Transverse colon (tissue), 3 donors: ENCODE results near the gene CHKA.

Source experiments
- EP300 ChIP-seq: sonication (generic); formaldehyde crosslinking; IDR thresholded peaks from one replicate; pipeline ENCODE4 v1.6.1; 2017; ENCODE audit warnings: antibody characterized with exemption, low read depth
- TF ChIP-seq, protein P1 (sequence below), 5 experiments: fragments of 200-600 bp in 3 of 5; fragments of 450-650 bp in 2 of 5; sonication (generic) in 3 of 5; IDR thresholded peaks; 1 replicate in 2 of 5; 2 replicates in 3 of 5; pipeline ENCODE4 v1.5.1; 2016 to 2017; ENCODE audit warnings: antibody characterized with exemption in 5 of 5, inconsistent platforms in 3 of 5, mild to moderate bottlenecking in 2 of 5, moderate library complexity in 1 of 5

DNA sequence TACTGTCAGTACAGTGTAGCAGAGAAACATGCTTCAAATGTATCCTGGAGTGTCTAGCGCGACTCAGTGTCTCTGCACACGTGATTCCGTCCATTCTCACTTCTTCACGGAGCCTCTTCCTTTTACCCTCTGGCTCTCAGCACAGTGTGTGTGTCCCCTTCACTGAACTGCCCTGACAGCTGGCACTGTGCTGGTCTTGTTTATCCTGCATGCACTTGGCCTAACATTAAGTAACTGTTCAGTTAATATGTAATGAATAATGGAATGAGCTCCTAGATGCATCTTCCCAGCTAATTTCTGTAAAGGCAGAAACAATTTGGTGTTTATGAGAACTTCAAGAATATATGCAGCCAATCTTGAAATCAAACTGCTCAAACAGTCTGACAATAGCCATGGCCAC lies 47.5 kb upstream of the CHKA start:
- TF ChIP-seq, protein P1, sequence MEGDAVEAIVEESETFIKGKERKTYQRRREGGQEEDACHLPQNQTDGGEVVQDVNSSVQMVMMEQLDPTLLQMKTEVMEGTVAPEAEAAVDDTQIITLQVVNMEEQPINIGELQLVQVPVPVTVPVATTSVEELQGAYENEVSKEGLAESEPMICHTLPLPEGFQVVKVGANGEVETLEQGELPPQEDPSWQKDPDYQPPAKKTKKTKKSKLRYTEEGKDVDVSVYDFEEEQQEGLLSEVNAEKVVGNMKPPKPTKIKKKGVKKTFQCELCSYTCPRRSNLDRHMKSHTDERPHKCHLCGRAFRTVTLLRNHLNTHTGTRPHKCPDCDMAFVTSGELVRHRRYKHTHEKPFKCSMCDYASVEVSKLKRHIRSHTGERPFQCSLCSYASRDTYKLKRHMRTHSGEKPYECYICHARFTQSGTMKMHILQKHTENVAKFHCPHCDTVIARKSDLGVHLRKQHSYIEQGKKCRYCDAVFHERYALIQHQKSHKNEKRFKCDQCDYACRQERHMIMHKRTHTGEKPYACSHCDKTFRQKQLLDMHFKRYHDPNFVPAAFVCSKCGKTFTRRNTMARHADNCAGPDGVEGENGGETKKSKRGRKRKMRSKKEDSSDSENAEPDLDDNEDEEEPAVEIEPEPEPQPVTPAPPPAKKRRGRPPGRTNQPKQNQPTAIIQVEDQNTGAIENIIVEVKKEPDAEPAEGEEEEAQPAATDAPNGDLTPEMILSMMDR (IDR thresholded peaks at IDR 0.05) = no peak
- TF ChIP-seq EP300 = no peak
